HG02938 (cell line): Measurements from ENCODE around the gene MTF2.

Experiments
- ATAC-seq: cut with Tn5 transposase; IDR thresholded peaks from one replicate; pipeline ENCODE4 v1.9.1; 2021; ENCODE audit warnings: mild to moderate bottlenecking, moderate library complexity; ENCODE audit not compliant: unreplicated experiment

Gene MTF2

DNA sequence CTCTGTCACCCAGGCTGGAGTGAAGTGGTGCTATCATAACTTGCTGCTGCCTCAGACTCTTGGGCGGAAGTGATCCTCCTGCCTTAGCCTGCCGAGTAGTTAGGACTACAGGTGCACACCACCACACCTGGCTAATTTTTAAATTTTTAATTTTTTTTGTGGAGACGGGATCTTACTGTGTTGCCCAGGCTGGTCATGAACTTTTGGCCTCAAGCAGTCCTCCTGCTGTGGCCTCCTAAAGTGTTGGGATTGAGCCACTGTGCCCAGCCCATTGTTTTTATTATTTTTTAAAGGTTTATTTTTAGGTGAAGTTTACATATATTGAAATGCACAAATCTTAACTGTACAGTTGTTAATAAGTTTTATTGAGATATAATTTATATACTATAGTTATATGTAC lies 3.2 kb downstream of the MTF2 start:
- no peak for ATAC-seq

DNA sequence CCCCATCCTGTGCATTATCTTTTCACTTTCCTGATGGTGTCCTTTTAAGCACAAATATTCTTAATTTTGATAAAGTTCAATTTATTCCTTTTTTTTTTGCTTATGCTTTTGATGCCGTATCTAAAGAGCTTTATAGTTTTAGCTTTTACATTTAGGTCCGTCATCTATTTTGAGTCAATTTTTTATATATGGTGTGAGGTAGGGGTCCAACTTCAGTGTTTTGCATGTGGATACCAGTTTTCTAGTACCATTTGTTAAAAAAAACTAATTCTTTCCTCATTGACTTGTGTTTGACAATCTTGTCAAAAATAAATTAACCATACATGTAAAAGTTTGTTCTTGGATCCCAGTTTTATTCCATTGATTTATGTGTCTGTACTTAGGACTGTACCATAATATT lies 4.9 kb downstream of the MTF2 start:
- ATAC-seq, result no peak

DNA sequence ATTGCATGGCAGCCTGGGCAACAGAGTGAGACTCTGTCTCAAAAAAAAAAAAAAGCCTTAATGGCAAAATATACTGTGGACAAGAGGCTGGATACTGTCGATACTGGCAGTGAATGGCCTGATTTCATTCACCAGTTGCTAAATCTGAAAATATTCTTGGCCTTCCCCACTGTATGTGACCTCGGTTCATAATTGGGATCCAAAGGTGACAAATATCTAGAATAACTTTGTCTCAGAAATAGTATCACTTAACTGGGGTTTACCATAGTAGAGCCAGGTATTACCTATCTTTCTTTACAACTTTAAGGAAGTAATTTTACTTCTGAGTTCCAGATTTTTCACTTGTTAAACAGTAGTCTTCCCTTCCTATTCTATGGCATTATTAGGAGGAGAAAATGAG lies 8.4 kb downstream of the MTF2 start:
- no peak for ATAC-seq

DNA sequence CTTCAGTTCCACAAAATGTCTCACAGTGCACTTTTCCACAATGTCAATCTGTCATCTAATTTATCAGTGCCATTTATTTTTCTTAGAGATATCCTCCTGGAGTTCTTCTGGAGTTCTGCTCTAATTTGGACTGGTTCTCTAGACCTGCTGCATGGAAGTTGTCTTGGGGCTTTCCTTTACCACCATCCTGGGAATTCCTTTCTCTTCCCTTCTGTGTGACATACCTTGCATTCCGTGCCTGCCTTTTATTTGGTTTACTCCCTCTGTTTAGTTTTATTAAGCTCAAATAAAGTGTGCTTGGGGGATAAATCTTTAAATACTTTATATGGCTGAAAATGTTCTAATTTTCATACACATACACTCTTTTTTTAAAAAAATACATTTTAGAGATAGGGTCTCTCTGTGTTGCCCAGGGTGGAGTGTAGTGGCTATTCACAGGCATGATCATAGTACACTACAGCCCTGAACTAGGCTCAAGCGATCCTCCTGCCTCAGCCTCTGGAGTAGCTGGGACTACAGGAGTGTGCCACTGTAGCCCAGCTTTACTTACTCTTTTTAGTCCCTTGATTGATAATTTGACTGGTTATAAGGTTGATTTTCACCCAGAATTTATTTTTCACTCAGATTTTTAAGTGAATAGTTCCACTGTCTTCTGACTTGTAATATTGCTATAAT lies 14.4 kb downstream of the MTF2 start:
- ATAC-seq, result no peak

DNA sequence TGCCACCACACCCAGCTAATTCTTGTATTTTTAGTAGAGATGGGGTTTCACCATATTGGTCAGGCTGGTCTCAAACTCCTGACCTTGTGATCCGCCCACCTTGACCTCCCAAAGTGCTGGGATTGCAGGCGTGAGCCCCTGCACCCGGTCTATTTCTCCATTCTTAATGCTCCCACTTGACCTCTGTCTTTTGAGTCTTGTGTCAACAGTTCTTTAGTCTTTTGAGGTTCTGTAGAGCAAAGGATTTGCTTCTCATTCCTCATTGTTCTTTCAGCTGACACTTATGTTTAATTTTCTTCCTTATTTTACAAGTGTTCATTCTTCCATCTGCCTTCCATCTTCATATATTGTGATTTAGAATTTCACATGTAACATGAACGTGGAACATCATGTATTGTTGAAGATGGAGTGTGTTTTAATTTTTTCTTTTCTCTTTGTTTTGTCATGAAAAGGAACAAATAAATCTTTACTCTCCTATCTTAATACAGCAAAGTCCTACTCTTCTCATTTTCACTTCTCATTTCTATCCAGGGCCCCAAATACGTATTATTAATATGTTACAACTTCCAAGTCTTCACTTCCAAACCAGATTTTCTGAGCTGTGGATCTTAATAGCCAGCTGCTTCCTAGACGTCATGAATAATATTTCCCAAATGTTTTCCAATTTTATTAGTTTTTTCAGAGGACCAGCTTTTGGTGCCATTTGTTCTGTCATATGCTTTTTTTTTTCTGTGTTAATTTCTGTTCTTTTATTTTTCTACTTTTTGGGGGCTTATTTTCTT lies 16.9 kb downstream of the MTF2 start:
- ATAC-seq, result no peak

DNA sequence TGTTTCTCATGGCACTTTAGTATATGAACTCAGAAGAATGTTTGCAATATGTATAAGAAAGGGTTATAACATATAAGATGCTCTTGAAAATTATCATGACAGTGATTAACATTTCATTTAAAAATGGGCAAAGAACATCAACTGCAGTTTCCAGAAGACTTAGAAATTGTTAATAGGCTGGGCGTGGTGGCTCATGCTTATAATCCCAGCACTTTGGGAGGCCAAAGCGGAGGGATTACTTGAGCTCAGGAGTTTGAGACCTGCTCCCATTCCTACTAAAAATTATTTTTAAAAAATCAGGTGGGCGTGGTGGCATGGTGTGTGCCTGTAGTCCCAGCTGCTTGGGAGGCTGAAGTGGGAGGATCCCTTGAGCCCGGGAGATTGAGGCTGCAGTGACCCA lies 23.1 kb downstream of the MTF2 start:
- no peak for ATAC-seq

DNA sequence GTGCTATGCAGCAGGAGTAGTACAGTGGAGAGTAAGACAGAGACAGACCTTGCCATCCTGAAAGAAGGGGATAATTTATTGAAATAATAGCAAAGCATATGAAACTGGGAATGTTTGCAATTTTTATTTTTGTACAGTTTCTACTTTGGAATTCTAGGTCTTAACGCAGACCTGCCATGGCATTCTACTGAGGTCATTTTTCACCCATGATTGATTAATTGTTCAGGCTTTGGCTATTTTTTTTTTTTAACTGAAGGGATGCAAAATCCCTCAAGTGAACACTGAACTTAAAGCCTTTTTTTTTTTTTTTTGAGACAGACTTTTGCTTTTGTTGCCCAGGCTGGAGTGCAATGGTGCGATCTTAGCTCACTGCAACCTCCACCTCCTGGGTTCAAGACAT lies 27.1 kb downstream of the MTF2 start:
- no peak for ATAC-seq

DNA sequence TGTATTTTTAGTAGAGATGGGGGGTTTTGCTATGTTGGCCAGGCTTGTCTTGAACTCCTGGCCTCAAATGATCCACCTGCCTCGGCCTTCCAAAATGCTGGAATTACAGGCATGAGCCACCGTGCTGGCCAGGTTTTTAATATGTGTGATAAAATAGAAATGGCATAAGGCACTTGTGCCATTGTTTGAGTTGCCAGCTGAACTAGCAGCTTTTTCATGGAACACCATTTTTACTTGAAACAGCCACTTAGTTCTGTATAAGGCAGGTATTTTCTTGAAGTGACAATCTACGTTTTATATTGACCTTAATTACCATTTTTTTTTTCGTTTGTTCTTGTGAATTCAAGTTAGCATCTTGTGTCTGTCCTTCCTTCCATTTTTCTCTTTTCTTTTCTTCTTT lies 28.3 kb downstream of the MTF2 start:
- ATAC-seq, result no peak

DNA sequence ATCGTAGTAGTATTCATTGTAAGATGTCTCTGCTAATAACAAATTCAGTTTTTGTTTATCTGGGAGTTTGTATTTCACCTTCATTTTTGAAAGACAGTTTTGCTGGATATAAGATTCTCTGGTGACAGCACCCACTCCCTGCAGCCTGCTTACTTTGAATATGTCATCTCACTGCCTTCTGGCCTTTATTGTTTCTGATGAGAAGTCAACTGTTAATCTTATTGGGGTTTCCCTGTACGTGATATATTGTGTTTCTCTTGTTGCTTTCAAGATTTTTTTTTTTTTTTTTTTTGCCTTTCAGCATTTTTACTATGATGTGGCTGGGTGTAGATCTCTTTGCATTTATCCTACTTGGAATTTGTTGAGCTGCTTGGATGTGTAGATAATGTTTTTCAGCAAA lies 29.3 kb downstream of the MTF2 start:
- ATAC-seq, result no peak

DNA sequence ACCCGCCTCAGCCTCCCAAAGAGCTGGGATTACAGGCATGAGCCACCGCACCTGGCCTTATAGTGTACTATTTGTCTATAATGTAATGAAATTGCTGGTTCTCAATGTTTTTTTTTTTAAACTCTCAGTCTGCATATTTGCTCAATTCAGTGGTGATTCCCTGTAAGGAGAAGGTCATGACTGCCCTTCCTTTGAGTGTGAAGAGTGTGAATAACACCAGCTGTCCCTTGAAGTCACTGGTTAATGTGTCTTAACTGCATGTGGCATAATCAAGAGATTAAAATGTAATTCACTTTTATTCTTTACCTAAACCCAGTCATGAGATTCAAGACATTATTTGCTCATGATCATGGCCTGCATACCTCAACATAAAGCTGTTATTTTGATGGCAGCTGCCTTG lies 30.5 kb downstream of the MTF2 start:
- no peak for ATAC-seq

DNA sequence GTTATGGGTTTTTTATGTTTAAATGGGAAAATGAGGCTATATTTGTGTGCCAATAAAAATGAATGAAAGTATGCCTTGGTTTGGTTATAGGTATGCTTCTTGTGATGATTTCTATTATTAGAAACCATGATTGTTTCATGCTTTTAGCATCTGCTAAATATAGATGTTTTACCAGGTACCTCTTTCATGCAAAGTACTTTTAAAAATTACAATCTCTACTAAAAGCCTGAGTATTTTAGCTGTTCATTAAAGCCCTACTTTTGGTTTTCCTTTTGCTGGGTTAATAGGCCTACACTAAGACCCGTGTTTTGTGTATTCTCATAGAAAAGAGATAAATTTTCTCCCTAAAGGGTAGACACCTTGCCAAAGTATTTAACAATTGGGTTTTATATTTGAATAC lies 32.0 kb downstream of the MTF2 start:
- ATAC-seq, result no peak

DNA sequence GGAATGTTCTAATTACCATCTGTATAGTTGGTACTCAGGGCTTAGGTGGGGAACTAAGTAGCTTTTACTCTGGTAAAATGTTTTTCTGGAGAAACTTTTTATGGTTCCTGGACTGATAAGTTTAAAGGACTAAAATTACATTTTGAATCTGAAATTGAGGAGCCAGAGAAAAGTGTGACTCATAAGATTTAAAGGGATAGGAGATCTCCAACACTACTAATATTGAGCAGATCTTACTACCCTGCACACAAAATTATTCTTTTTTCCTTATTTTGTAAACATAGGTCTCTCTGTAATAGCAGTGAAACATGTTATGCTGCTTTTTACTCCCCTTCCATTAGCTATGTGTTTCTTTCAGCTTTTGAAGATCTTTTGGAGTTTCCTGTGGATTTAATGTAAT lies 32.5 kb downstream of the MTF2 start:
- no peak for ATAC-seq

DNA sequence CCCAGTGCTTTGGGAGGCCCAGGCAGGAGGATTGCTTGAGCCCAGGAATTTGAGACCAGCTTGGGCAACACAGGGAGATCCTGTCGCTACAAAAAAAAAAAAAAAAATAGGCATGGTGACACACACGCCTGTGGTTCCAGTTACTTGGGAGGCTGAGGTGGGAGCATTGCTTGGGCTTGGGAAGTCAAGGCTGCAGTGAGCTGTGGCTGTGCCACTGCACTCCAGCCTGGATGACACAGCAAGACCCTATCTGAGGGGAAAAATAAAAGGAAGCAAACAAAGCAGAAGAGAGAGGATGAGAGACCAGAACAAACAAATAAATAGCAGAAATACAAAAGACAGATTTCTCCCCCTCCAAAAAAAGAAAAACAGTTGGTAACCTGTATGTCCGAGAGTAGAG lies 34.0 kb downstream of the MTF2 start:
- ATAC-seq, result no peak

DNA sequence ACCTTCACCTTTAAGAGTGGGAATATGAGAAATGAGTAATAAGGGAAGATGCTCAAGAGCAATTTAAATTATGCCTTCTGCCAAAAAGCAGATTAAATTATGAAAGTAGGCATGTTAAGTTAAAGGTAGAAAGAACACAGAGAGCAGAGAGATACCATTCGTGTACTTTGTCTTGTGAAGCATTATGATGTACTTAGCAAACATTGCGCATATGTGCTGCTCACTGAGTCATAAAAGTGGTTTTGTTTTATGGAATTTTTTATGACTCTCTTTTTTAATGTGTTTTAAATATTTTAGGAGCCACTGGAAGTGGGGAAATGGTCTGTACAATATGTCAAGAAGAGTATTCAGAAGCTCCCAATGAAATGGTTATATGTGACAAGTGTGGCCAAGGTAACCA lies 35.3 kb downstream of the MTF2 start:
- ATAC-seq, result no peak

DNA sequence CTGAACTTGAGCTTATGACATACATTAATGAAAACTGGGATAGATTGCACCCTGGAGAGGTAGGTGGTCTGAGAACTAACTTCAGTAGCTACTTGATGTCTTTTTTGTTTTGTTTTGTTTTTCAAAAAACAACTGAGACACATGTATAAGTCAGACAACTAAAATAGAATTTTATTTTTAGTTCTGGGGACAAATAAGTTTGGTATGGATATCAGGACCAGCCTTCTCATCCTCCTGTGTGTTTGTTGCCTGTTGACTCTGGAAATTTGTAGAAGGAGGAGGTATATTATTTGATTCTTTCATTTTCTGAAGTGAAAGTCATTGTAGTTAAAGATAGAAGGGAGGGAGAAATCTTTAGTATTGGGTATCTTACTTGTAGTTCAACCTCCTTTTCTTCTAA lies 41.5 kb downstream of the MTF2 start:
- ATAC-seq, result no peak

DNA sequence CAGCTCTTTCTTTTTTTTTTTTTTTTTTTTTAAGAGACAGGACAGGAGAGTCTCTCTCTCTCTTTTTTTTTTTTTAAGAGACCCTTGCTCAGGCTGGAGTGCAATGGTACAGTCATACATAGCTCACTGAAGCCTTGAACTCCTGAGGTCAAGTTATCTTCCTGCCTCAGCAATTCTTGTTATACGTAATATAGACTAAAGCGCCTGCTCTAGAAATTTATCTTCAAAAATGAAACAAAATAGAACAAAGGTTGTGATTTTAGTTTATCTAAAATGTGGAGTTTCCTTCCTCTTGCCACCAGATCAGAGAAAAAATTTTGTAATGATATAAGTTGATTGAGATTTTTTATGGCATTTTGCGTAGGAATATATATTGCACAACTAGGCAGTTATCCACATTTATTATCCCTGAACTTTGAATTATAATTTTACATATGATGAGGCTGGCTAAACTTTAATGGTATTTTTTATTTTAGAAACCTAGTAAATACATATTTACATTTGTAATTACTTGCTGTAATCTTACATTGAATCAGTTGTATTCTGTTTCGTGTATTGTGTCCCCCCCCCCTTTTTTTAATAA lies 44.2 kb downstream of the MTF2 start:
- no peak for ATAC-seq

DNA sequence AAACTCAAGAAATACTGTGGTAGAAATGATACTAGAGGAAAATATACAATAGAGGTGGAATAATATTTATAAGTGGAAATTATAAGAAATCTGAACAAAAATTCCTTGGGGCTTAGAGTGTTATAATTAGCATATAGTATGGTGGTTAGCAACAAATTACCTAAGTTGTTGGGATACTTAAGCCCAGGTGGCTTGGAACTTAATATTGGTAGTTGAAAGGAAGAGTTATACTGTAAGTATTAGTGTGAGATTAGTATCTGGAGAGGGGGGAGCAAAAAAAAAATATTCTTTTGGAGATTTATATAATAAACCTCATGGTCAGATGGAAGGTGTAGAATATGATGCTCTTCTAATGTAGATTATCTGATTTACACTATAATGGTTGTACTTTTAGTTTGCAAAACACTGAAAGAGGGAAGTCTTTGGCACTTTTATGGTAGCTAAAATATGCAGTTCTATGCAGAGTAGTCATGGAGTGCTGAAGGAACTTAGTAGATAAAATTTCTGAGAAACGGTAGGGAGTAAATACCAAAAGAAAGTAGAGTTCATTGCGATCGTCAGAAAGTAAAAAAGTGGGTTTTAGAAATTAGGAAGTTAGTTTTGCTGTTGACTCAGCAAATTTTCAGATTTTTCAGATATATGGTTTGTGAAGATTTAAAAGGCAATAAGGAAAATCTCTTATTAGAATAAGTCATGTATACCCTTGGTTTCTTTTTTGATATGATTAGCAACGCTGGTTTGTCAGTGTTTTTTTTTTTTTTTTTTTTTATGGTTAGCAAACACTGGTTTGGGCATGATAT lies 45.7 kb downstream of the MTF2 start:
- no peak for ATAC-seq

DNA sequence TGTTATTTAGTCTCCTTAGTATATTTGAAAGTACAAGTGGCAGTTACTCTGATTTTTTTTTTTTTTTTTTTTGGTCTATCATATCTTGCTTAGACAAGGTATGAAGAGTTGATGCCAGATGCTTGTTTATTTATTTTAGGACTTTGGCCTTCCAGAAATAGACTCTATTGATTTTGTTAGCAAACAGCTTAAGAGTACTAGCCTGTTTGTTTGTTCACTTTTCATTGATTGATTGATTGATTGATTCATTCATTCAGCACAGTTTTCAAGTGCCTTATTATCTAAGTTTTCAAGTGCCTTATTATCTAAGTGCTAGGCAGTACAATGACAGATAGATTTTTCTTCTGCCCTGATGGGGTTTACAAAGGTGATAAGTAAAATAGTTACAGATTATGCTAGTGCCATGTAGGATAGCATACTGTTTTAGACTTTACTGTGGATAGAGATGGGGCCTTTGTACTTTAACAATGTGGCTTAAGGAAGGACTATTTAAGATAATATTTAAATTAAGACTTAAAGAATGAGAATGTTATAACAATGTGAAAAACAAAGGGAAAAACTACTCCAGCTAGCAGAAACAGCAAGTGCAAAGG lies 50.5 kb downstream of the MTF2 start:
- ATAC-seq, result no peak

DNA sequence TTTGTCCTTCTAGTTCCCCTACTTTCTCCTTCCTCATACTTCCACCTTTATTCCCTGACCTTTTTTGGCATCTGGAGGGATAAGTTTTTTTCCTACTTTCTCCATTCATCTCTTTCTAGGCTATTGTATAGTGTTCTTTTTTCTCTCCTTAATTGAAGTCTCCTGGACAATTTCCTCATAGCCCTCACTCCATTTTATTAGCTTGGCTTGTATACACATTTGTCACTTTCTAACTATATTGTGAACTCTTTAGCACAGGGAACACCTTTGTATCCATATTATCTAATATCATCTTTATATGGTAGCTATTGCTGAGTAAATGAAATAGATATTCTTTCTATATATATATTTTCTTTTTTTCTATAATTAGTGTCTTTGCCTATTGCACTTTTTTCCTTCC lies 53.6 kb downstream of the MTF2 start:
- no peak for ATAC-seq

DNA sequence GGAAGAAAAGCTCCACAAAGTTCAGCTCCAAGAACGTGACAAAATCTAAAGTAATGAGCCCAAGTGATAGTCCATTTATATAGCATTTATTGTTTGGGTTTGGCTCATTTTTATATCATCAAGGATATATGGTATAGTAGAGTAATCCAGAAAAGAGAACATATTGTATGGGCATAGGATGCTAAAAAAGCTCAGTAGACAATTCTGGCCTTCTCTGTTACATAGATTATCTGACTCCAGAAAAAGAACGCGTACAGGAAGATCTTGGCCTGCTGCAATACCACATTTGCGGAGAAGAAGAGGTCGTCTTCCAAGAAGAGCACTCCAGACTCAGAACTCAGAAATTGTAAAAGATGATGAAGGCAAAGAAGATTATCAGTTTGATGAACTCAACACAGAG lies 57.4 kb downstream of the MTF2 start:
- no peak for ATAC-seq

DNA sequence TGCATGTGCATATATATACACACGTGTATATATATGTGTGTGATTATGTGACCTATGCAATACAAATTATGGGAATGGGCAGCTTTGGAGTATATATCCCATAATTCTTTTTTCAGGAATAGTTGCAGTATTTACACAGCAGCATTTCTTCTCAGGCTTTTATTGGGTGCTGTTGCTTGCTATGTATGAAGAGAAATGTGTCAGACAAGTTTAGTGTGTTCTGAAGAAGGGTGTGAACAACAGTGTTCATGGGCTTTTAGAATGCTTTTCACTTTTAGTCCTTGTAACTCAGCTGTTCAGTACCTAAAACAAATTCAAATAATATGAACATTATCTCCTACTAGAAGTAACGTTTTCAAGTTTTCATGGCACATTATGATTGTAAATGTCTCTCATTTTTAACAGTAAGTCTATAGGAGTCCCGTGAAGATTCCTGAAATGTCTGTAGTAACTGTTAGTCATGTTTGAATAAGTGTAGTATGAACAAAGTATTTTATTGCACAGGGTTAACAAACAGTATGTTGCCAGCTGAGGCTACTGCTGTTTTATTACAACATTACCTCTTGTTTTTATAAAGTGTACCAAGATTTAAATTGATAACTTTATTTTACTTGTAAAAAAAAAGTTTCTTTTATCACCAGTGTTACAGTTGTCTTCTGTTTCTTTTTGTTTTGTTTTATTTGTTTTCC lies 58.7 kb downstream of the MTF2 start:
- no peak for ATAC-seq
